ENCODE measurements around the gene RTP5.

RTP5 gene

GRCh38 chr2:241837197-241837965 is 32.1 kb upstream of the RTP5 start:
- H3K4me3 ChIP-seq (ENCODE audit: low read depth, low read length) = no peak overlapping the region
- DNase-seq (ENCODE audit: low read depth) = no peak
- TF ChIP-seq MAX (IDR thresholded peaks at IDR 0.05; ENCODE audit: low read depth, low read length) (no peak), CTCF (IDR thresholded peaks at IDR 0.05; ENCODE audit: low read depth, low read length) (no peak), MYC (IDR thresholded peaks at IDR 0.05; ENCODE audit: low read depth, low read length) (no peak), POLR2A (IDR thresholded peaks at IDR 0.05; ENCODE audit: extremely low read depth, insufficient read length) (no peak)

- DNase-seq (ENCODE audit: low read depth) = peak; percentile 8
- no peak for TF ChIP-seq MAX (IDR thresholded peaks at IDR 0.05; ENCODE audit: low read depth, low read length)
- no peak for TF ChIP-seq MYC (IDR thresholded peaks at IDR 0.05; ENCODE audit: low read depth, low read length)
- no peak for TF ChIP-seq CTCF (IDR thresholded peaks at IDR 0.05; ENCODE audit: low read depth, low read length)
- no peak for TF ChIP-seq POLR2A (IDR thresholded peaks at IDR 0.05; ENCODE audit: extremely low read depth, insufficient read length)
- H3K4me3 ChIP-seq (ENCODE audit: low read depth, low read length) = no peak overlapping the region
These were observed 28.1 kb upstream of the RTP5 start for GRCh38 chr2:241841181-241842066.

- TF ChIP-seq POLR2A (IDR thresholded peaks at IDR 0.05; ENCODE audit: extremely low read depth, insufficient read length) (no peak), MYC (IDR thresholded peaks at IDR 0.05; ENCODE audit: low read depth, low read length) (no peak), MAX (IDR thresholded peaks at IDR 0.05; ENCODE audit: low read depth, low read length) (no peak), CTCF (IDR thresholded peaks at IDR 0.05; ENCODE audit: low read depth, low read length) (no peak)
- H3K4me3 ChIP-seq (ENCODE audit: low read depth, low read length) = no peak overlapping the region
- peak; percentile 9 for DNase-seq (ENCODE audit: low read depth)
These were observed 27.5 kb upstream of the RTP5 start for GRCh38 chr2:241842067-241842415.

- DNase-seq (ENCODE audit: low read depth) = peak; percentile 89
These were observed 26.8 kb upstream of the RTP5 start for GRCh38 chr2:241842620-241843211.

More at GRCh38 chr2:241842620-241843211, 26.8 kb upstream of the RTP5 start:
- peak overlapping the region; percentile 35 for H3K4me3 ChIP-seq (ENCODE audit: low read depth, low read length)
- TF ChIP-seq MYC (IDR thresholded peaks at IDR 0.05; ENCODE audit: low read depth, low read length) (0 out of 2 replicates have a peak, but pooled peaks have one; percentile 41), MAX (IDR thresholded peaks at IDR 0.05; ENCODE audit: low read depth, low read length) (peak; percentile 55), POLR2A (IDR thresholded peaks at IDR 0.05; ENCODE audit: extremely low read depth, insufficient read length) (no peak), CTCF (IDR thresholded peaks at IDR 0.05; ENCODE audit: low read depth, low read length) (no peak)

All from NB4 (cell line).